Hepatocyte (in vitro differentiated cells): ENCODE measurements around the gene SPATA6L. TPM values are rescaled to one million over a fixed set of nuclear protein-coding genes. Genes with fewer than 3 reads are reported as not detected.

ENCODE experiments used
- DNase-seq: peaks from one replicate; pipeline ENCODE4 v3.0.0-alpha.2; 2016; ENCODE audit warnings: low spot score
- H2AFZ ChIP-seq: fragments of 200-600 bp; sonication (generic); 2 replicates; pipeline ENCODE4 v1.6.0; 2016; ENCODE audit warnings: antibody characterized with exemption, mild to moderate bottlenecking
- H3K27ac ChIP-seq: fragments of 200-600 bp; sonication (generic); 2 replicates; pipeline ENCODE4 v1.5.1; 2016; ENCODE audit warnings: mild to moderate bottlenecking
- H3K27me3 ChIP-seq: fragments of 200-600 bp; sonication (generic); 2 replicates; pipeline ENCODE4 v1.6.1; 2016
- H3K36me3 ChIP-seq: fragments of 200-600 bp; sonication (generic); replicated peaks from 2 replicates; pipeline ENCODE4 v1.5.1; 2016; ENCODE audit warnings: low read depth; ENCODE audit not compliant: insufficient read depth
- H3K4me1 ChIP-seq: fragments of 200-600 bp; sonication (generic); 2 replicates; pipeline ENCODE4 v1.5.1; 2016; ENCODE audit warnings: mild to moderate bottlenecking, moderate library complexity; ENCODE audit not compliant: insufficient read depth
- H3K4me2 ChIP-seq: fragments of 200-600 bp; sonication (generic); 2 replicates; pipeline ENCODE4 v1.6.0; 2016
- H3K4me3 ChIP-seq: fragments of 200-600 bp; sonication (generic); 2 replicates; pipeline ENCODE4 v1.5.1; 2016; ENCODE audit warnings: mild to moderate bottlenecking
- H3K79me2 ChIP-seq: fragments of 200-600 bp; sonication (generic); 2 replicates; pipeline ENCODE4 v1.6.0; 2017; ENCODE audit warnings: mild to moderate bottlenecking
- H3K9me2 ChIP-seq: fragments of 200-600 bp; sonication (generic); replicated peaks from 2 replicates; pipeline ENCODE4 v1.6.0; 2017; ENCODE audit warnings: mild to moderate bottlenecking; ENCODE audit not compliant: insufficient read depth
- H3K9me3 ChIP-seq: fragments of 200-600 bp; sonication (generic); 2 replicates; pipeline ENCODE4 v1.5.1; 2016; ENCODE audit warnings: low read depth, mild to moderate bottlenecking
- H4K20me1 ChIP-seq: fragments of 200-600 bp; sonication (generic); 2 replicates; pipeline ENCODE4 v1.6.0; 2016; ENCODE audit warnings: mild to moderate bottlenecking; ENCODE audit not compliant: insufficient read depth, poor library complexity, severe bottlenecking
- EZH2 ChIP-seq: fragments of 200-600 bp; sonication (generic); IDR thresholded peaks from 2 replicates; pipeline ENCODE4 v1.6.1; 2016; ENCODE audit warnings: antibody characterized with exemption, mild to moderate bottlenecking, borderline replicate concordance
- EZH2phosphoT487 ChIP-seq: fragments of 200-600 bp; sonication (generic); IDR thresholded peaks from one replicate; pipeline ENCODE4 v1.6.1; 2018; ENCODE audit warnings: antibody characterized with exemption, mild to moderate bottlenecking, low read depth, moderate library complexity; ENCODE audit not compliant: unreplicated experiment, severe bottlenecking
- WGBS: methylation state at CpG from one replicate; pipeline ENCODE4 v1.1.6; 2016; ENCODE audit warnings: low lambda C conversion rate; ENCODE audit errors: missing lambda C conversion rate; 5-methylcytosine and 5-hydroxymethylcytosine counted together
- polyA plus RNA-seq: library from polyadenylated mRNA; unstranded; fragments of >200 nt; fragmentation: Nextera tagmentation; extraction: Ambion mirVana; gene quantifications from 2 replicates; pipeline ENCODE4 v1.2.1, GENCODE V29; 2016
- total RNA-seq: library from RNA; depleted of rRNA; stranded (reverse); fragments of >200 nt; gene quantifications from 2 replicates; pipeline ENCODE4 v1.2.3, GENCODE V29; 2014
- TF ChIP-seq, protein P1 (sequence below): fragments of 200-600 bp; sonication (generic); IDR thresholded peaks from 2 replicates; pipeline ENCODE4 v1.5.1; 2016; ENCODE audit warnings: antibody characterized with exemption, mild to moderate bottlenecking; ENCODE audit not compliant: poor library complexity

SPATA6L gene
- total and polyA plus RNA-seq, 2 experiments from 2014 or later = 2.0 to 2.5 TPM

DNA sequence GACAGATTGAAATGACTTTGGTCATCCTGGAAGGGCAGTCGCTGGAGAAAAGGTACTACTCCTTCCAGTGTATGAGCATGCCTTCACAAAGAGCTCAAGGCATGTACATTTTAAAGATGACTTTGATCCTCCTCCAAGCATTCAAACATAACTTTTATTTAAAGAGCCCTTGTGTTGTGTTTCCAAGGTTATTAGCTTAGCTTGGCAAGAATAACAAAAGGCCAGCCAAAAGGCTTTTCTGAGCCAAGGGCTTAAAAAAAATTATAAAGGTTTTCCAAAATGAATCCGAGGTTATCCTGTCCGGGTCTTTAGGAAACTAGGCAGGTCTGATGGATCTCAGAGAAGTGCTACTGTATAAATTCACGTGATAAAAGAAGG lies 75.2 kb downstream of the SPATA6L start:
- Histone ChIP-seq H2AFZ (no peak overlapping the region), H3K27me3 (no peaks in the 10 kb centered on the region), H3K79me2 (no peaks in the 10 kb centered on the region), H3K27ac (no peak overlapping the region), H3K4me2 (peak overlapping the region; percentile 15), H3K9me3 (no peaks in the 10 kb centered on the region), H3K36me3 (no peaks in the 10 kb centered on the region), H4K20me1 (no peaks in the 10 kb centered on the region), H3K4me3 (no peak overlapping the region), H3K4me1 (peaks cover 10% of the 10 kb centered on the region), H3K9me2 (no peaks in the 10 kb centered on the region)
- DNase-seq = no peak
- 82% methylated on average over 4 of the region's 4 CpGs for WGBS
- TF ChIP-seq, protein P1, sequence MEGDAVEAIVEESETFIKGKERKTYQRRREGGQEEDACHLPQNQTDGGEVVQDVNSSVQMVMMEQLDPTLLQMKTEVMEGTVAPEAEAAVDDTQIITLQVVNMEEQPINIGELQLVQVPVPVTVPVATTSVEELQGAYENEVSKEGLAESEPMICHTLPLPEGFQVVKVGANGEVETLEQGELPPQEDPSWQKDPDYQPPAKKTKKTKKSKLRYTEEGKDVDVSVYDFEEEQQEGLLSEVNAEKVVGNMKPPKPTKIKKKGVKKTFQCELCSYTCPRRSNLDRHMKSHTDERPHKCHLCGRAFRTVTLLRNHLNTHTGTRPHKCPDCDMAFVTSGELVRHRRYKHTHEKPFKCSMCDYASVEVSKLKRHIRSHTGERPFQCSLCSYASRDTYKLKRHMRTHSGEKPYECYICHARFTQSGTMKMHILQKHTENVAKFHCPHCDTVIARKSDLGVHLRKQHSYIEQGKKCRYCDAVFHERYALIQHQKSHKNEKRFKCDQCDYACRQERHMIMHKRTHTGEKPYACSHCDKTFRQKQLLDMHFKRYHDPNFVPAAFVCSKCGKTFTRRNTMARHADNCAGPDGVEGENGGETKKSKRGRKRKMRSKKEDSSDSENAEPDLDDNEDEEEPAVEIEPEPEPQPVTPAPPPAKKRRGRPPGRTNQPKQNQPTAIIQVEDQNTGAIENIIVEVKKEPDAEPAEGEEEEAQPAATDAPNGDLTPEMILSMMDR = no peak
- TF ChIP-seq EZH2phosphoT487 = no peak
- no peak for TF ChIP-seq EZH2

DNA sequence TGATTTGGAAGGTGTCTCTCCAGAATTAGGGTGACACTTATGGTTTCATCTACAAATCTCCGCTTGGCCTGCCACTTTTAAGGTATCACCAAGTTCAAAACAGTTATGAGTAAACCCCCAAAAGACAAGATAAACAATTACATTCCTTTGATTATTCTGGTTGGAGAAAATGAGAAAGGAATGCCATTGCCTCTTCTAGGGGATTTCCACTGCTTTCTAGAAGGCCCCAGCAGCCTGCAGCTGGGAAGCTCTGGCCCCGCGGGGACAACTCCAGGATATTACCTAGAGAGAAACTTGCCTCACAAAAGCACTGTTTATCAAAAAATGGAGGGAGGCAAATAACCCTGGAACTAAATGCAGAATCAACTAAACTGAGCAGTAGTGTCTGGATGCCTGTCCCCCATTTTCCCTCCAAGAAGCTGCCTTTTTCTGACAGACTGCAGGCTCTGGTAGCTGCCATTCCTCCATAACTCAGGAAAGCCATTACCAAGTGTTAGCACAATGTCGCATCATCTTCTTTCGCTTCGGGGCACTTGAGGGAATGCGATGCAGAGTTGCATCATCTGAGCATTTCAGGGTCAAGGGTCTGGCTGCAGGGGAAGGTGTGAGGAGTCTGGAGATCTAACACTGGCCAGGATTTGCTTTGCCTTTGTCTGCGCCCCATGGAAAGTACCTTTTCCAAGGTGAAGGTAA lies 75.7 kb downstream of the SPATA6L start:
- Histone ChIP-seq H3K4me3 (no peak overlapping the region), H3K36me3 (no peaks in the 10 kb centered on the region), H4K20me1 (no peaks in the 10 kb centered on the region), H3K27ac (no peak overlapping the region), H2AFZ (no peak overlapping the region), H3K4me2 (peak overlapping the region; percentile 15), H3K4me1 (peaks cover 10% of the 10 kb centered on the region), H3K27me3 (no peaks in the 10 kb centered on the region), H3K79me2 (no peaks in the 10 kb centered on the region), H3K9me3 (no peaks in the 10 kb centered on the region), H3K9me2 (no peaks in the 10 kb centered on the region)
- 66% methylated on average over 8 of the region's 8 CpGs for WGBS
- TF ChIP-seq EZH2phosphoT487 = no peak
- TF ChIP-seq, protein P1 = no peak
- no peak for TF ChIP-seq EZH2
- no peak for DNase-seq

DNA sequence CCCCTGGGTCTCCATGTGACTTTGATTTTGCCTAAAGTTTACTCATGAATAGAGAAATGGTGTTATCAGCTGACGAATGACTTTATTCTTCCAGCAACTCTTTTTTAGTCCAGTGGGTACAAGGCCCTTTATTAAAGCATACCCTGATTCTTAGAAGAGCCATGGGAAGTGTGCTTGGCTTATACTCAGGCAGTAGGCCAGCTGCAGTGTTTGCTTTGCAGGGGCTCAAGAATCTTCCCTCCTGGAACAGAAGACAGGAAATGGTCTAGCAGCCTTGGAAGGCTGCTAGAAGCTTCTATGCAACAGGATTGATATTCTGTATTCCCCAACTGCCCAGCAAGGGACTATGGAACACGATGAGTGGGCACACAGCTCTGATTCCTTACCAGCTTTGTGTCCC lies 77.6 kb downstream of the SPATA6L start:
- TF ChIP-seq EZH2phosphoT487 = no peak
- TF ChIP-seq, protein P1 = no peak
- TF ChIP-seq EZH2 = no peak
- DNase-seq = no peak

More for the DNA sequence above, 77.6 kb downstream of the SPATA6L start:
- Histone ChIP-seq H2AFZ (no peak overlapping the region), H3K9me2 (no peaks in the 10 kb centered on the region), H3K79me2 (no peaks in the 10 kb centered on the region), H4K20me1 (no peaks in the 10 kb centered on the region), H3K4me1 (peaks cover 10% of the 10 kb centered on the region), H3K27ac (no peak overlapping the region), H3K4me3 (no peak overlapping the region), H3K9me3 (no peaks in the 10 kb centered on the region), H3K4me2 (no peak overlapping the region), H3K27me3 (no peaks in the 10 kb centered on the region), H3K36me3 (no peaks in the 10 kb centered on the region)
- 88% methylated on average over 2 of the region's 2 CpGs for WGBS
